OCI-LY7 (cell line): ENCODE data around the gene C6orf132.
"Not testable (repeated sequence)": the region's sequence is repeated elsewhere in the genome, so short reads cannot be mapped to it uniquely, and the experiment has no call there.

Source experiments
- EZH2phosphoT487 ChIP-seq: fragments of 200-600 bp; sonication (generic); IDR thresholded peaks from 2 replicates; pipeline ENCODE4 v1.6.1; 2018; ENCODE audit warnings: low read depth, borderline replicate concordance, mild to moderate bottlenecking, mixed run types, antibody characterized with exemption, low read length, moderate library complexity, mixed read lengths
- TF ChIP-seq, protein P1 (sequence below): fragments of 200-600 bp; sonication (generic); conservative IDR thresholded peaks from 2 replicates; pipeline ENCODE4 v1.5.1; 2014; ENCODE audit warnings: mild to moderate bottlenecking, antibody characterized with exemption, low read length, moderate library complexity, mixed read lengths

DNA sequence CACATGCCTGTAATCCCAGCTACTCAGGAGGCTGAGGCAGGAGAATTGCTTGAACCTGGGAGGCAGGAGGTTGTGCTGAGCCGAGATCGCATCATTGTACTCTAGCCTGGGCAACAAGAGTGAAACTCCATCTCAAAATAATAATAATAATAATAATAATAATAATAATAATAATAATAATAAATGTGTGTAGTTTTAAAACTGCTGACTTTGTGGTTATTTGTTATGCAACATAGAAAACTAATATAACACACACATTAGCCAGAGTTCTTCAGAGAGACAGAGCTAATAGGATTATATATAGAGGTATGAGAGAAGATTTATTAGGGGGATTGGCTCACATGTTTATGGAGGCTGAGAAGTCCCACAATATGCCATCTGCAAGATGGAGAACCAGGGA lies 27.4 kb upstream of the C6orf132 start:
- TF ChIP-seq, protein P1, sequence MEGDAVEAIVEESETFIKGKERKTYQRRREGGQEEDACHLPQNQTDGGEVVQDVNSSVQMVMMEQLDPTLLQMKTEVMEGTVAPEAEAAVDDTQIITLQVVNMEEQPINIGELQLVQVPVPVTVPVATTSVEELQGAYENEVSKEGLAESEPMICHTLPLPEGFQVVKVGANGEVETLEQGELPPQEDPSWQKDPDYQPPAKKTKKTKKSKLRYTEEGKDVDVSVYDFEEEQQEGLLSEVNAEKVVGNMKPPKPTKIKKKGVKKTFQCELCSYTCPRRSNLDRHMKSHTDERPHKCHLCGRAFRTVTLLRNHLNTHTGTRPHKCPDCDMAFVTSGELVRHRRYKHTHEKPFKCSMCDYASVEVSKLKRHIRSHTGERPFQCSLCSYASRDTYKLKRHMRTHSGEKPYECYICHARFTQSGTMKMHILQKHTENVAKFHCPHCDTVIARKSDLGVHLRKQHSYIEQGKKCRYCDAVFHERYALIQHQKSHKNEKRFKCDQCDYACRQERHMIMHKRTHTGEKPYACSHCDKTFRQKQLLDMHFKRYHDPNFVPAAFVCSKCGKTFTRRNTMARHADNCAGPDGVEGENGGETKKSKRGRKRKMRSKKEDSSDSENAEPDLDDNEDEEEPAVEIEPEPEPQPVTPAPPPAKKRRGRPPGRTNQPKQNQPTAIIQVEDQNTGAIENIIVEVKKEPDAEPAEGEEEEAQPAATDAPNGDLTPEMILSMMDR = not testable (repeated sequence)
- not testable (repeated sequence) for TF ChIP-seq EZH2phosphoT487
